GM19025 (cell line): ENCODE data around the gene FYB2.

ENCODE experiments used
- ATAC-seq: cut with Tn5 transposase; IDR thresholded peaks from one replicate; pipeline ENCODE4 v1.9.1; 2021; ENCODE audit warnings: mild to moderate bottlenecking, low read depth, moderate library complexity; ENCODE audit not compliant: unreplicated experiment

The FYB2 gene

GRCh38 chr1:56835657-56836056, 16.5 kb upstream of the FYB2 start:
- ATAC-seq = no peak

DNA sequence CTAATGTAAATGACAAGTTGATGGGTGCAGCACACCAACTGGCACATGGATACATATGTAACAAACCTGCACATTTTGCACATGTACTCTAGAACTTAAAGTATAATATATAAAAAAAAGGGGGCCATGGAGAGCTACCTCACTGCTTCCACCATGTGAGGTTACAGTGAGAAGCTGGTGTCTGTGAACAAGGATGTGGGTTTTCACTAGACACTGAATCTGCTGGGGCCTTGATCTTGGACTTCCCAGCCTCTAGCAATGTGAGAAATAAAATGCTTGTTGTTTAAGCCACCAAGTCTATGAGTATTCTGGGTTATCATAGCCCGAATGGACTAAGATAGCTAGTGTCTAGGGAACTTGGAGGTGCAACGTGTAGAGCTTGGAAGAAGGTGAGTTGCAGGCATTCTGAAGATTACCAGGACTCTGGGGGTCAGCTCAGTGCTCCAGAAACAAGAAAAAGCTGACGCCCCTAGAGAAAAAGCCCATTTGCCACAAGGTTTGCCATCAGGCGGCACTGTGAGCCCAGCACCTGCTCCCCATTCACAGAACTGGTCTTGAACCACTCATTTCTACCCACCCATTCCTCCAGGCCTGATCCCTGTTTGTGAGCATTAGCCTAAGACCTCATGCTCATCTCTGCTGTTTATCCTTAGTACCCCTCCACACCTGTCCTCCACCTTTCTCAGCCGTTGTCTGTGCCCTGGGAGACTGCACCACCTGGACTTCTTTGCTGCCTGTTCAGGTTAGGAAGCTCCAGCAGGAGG, 15.1 kb upstream of the FYB2 start:
- ATAC-seq = no peak

DNA sequence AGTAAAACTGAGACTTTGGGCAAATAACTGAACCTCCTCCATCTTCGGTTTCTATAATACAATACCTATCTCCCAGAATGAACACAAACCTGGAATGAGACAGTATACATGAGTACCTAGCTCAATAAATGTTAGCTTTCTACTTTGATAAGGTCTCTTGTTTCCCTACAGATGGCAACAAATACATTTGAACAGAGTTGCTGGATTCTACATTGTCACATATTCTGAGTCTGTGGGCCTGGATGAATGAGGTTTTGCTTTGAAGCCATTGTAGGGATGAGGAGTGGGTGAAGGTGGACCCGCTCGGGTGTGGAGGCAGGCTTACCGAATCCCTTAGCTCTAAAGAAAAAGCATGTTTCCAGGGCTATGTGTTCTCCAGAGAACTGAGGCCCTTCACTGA, 13.9 kb upstream of the FYB2 start:
- no peak for ATAC-seq

GRCh38 chr1:56831871-56832693, 12.9 kb upstream of the FYB2 start:
- ATAC-seq = no peak

DNA sequence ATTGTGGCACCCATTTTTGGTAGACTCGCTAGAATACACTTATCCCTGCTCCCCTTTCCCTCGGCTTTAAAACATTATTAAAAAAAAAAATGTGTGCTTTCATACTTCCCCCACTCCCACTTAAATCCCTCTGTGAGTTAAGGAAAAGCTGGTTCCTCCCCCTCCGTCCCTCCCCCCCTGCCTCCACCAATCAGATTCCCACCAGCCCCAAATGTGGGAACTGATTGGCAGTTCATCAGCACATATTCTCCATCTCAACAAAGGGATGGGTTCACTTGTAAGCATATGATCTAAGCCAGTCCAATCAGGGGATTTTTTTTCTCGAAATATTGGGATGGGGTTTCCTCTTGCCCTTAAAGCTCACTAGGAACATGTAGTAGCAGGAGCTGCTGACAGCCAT, 10.8 kb upstream of the FYB2 start:
- ATAC-seq = no peak

DNA sequence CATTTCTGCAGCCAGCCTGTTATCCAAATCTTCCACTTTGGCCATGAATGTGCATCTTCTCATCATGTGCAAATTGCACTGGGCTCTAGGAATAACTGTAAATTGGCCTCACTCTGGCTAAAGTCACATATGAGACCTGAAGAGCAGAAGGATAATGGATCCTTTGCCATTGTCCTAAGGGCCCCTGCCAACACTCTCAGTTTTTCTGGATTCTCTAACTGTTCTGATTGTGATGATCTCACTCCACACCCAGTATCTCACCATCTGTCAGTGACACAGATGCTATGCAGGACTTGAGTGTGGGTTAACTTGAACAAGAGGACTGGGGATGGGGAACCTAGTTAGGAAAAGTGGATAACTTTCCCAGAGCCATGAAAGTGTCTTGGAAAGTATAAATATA, 8.5 kb upstream of the FYB2 start:
- no peak for ATAC-seq

DNA sequence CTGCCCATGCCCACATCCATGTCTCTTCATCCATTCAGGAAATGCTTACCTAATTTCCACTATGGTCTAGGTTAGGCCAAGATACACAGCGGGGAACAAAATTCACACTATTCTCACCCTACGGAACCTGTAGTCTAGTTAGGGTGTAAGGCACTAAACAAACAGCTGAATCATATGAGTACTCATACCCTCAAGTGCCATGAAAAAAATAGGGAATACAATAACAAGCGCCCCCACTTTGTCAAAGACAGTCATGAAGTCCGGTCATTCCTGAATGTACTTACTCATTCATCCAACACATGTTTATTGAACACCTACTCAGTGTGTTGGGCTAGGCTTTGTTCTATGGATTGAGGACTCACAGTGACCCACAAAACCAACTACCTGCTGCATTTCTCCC, 6.2 kb upstream of the FYB2 start:
- ATAC-seq = no peak

DNA sequence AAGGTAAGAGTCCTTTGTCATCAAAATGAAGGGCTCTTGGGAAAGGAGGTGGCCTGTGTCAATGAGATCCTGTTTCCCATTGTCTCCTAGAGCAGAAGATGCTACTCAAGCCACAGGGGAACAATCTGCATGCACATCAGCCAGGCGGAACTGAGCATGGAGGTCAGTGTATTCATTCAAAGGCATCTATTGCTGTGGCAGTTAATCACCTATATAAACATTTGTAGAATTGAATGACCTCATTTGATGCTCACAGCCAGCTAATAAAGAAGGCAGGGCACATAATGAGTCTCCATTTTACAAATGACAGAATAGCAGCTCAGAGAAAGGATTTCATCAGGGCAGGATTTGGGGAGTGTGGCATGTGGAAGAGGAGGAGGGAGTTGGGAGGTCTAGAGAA, 5.7 kb upstream of the FYB2 start:
- ATAC-seq = no peak

GRCh38 chr1:56824271-56824670, 5.1 kb upstream of the FYB2 start:
- ATAC-seq = no peak

DNA sequence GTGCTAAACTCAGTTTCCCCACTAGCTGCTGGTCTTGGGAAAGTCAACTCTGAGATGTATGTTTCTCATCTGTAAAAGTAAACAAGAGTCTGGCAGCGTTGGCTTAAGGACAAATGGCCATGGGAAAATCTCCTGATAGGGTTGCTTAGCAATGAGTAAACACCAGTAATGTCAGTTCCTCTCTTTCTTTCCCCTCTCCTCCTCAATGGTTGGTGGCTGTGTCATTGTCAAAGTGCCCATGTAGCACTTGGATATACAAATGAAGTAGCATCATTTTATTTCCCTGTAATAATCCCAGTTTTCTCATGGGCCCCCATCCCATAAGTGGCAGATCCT, 2.2 kb upstream of the FYB2 start:
- no peak for ATAC-seq

GRCh38 chr1:56820755-56821461, 1.7 kb upstream of the FYB2 start:
- ATAC-seq = peak; percentile 55

DNA sequence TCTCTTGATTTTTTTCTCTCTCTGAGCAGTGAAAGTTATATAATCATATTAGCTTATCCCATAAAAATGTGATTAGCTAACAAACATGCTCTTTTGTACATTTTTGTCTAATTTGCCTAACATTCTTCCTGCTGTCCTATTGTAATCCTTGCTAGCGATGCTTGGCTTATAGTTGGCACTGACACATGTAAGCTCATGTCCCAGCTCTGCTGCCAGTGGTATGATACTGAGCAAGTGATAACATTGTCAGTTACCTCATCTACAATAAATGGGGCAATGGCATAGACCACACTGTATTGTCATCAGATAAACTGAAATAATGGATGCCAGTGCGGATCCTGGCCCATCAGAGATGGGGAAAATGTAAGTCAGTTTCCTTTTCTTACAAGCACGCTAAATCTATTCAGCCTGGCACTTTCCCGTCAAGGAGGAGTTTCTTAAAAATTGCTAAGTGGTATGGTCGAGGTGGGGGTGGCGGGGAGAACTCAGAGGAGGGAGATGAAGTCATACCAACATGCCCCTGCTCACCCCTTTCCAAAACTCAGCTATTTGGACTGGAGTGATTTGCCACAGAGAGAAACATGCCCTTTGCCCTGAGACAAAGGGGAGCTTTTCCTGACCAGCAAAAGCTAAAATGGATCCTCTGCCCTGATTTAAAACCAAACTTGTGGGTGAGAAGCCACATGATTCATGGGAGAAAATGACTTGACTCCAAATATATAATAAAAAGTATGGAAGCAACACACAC, 1.3 kb downstream of the FYB2 start:
- ATAC-seq = no peak

DNA sequence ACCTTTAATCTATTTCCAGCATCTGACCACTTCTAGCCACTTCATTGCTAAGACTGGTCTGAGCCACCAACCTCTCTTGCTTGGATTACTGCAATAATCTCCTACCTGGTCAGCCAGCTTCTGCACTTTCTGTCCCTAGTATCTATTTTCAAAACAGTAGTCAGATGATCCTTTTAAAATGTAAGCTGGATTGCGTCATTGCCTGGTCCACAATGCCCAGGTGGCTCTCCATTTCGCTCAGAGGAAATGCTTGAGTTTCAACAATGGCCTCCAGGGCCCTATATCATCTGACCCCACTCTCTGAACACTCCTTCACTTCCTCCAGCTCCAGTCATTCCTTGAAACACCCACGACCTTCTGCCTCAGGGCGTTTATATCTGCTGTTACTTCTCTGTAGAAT, 2.3 kb downstream of the FYB2 start:
- ATAC-seq = peak; percentile 56

DNA sequence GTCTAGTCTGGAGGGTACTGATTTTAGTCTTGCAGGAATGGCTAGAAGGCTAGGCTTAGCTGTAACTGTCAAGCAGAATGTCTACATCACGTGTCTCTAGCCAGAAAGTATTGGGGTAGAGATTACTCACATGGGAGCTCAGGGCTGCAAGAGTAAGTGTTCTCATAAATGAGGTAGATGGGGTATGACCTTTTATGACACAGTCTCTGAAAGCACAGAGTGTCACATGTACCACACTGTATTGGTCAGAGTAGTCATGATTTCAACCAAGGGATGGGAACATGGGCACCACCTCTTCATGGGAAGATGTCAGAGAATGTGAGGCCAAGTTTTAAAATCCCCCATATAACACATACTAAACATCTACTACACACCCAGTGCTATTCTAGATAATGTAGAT, 2.9 kb downstream of the FYB2 start:
- no peak for ATAC-seq

DNA sequence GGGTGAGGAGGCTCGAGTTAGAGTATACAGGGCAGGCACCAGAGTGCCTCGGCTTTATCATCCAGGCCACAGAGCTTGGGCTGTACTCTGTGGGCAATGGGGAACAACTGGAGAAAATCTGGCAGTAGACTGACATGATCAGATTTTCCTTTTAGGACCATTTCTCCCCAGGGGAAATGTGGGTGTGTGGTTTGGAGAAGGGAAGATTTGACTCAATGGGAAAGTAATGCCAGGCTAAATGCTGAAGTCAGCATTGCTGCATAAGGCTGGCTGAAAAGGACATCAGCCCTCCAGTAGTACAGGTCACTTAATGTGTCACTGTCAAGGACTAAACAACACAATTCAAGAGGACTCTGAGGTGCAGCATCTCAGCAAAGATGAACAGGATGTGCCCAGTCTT, 5.0 kb downstream of the FYB2 start:
- no peak for ATAC-seq

DNA sequence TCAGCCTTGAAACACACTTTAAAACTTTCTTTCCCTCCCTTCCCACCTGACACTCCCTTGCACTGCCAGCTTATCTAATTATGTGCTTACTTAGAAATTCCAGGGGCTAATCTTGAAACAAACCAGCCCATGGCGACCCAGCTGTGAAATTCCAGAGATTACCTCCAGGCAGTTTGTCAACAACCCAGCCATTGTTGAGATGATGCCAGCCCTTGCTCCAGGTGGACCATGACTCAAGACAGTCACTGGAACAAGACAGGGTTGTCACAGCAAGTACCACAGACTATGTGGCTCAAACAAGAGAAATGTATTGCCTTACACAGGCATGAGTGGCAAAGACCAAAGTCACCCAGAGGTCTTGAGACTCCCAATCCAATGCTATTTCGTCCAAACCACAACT, 7.9 kb downstream of the FYB2 start:
- no peak for ATAC-seq

GRCh38 chr1:56808410-56808809, 10.8 kb downstream of the FYB2 start:
- no peak for ATAC-seq

DNA sequence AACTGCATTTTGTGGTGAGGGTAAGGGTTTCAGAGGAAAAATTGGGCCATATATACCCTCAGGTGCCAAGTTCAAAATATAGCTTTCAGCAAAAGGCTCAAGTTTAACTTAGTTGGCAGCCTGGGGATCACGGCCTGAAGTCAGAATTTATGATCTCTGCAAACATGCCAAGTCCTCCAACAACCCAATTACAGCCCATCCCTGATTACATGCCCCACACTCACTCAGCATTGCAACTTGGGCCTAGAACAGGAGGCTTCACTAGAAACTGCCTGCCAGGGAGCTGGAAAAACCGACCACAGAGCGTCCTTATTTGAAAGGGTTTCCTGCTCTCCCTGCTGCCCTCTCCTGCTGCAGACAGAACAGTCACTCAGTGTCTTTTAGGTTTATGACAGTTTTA, 12.4 kb downstream of the FYB2 start:
- no peak for ATAC-seq

- no peak for ATAC-seq
Observed at GRCh38 chr1:56803561-56804156, 15.5 kb downstream of the FYB2 start.

- ATAC-seq = no peak
Observed at GRCh38 chr1:56799605-56800400, 19.4 kb downstream of the FYB2 start.
